HG03520 (cell line): ENCODE measurements around the gene OSBPL1A.

Experiments
- ATAC-seq: cut with Tn5 transposase; IDR thresholded peaks from one replicate; pipeline ENCODE4 v1.9.1; 2021; ENCODE audit warnings: mild to moderate bottlenecking, moderate library complexity; ENCODE audit not compliant: unreplicated experiment

OSBPL1A gene

DNA sequence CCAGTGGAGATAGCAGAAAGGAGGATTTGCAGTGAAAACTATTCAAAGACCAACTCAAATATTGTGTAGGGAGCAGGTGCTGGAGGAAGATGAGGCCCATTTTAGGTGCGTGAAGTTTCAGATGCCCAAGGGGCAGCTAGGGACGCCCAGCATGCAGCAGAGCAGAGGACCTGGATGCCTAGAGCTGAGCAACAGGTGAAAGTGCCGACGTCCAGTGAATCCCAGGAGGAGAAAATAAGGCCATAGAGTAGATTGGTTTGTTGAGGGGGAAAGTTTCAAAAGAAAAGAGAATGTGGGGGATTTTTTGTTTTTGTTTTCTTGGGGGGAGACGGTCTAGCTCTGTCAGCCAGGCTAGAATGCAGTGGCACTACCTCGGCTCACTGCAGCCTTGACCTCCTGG is 53.1 kb downstream of the OSBPL1A start:
- ATAC-seq, result no peak

DNA sequence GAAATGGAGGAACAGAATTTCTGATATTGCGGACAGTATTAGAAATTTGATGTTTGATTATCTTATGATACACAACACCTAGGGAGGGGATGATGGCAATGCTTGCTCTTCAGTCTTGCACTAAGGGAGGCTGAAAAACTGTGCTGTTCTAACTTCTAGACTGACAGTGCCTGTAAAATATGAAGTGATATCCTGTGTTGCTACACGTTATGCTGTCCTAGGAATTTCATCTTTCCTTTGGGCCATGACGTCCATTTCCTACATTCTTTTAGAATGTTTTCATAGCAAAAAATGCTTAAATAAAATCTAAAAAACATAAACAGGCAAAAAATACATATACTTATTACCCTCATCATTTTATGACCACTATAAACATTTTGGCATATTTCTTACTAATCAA is 55.3 kb downstream of the OSBPL1A start:
- no peak for ATAC-seq

DNA sequence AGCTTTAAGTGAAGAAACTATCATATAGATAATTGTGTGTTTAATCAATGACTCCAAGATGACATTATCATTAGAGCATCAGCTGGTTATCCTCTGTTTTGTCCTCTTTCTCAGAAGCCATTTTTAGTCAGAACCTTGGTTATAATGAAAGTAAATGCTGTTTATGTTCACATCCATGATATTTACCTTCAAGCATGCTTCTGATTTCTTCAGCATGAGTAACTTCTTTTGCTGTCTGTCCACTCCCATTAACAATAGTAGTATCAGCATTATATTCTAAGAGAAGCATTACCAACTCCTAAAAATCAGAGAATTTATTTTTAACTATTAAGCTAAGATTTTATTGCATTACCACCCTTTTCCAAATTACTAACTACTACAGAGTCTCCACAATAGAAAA is 56.3 kb downstream of the OSBPL1A start:
- no peak for ATAC-seq

DNA sequence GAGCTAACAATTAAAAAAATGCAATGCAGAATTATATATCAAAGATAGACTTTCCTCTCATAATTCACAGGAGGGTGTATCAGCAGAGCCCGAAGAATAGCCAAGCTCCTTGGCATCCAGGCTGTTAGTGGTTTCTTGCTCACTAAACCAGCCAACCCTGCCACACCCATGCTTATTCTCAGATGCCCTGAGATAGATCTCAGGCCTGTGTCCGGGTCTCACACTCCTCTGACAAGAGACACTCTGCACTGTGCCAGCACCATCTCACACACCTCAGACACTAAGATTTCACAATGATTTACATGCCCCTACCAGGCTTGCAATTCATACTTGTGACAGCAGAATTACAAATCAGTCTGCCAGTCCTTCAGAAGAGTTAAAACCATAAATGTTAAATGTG is 64.5 kb downstream of the OSBPL1A start:
- ATAC-seq, result no peak

- no peak for ATAC-seq
Measured at GRCh38 chr18:24326211-24326610, 71.4 kb downstream of the OSBPL1A start.

DNA sequence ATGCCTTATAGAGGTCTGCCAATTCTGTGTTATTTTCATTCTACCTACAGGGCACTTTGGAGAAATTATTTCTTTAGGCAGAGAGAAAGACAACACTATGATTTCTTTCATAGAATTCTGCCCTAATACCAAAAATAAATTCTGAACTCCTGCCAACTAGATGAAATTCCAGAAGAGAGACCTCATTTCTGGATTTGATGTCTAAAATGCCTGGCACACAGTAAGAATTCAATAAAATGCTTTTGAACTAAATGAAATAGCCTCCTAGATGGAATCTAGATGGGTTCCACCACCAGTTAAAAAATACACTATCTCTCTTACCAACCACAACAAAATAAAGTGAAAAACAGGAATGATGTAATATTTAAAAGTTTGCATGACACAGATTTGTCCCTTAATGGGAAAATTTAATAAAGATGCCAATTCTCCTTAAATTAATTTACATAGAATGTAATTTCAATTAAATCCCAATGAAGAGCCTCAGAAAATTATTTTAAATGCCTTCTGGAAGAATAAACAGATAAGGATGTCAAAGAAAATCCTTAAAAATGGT is 75.0 kb downstream of the OSBPL1A start:
- ATAC-seq, result no peak

- ATAC-seq, result no peak
Measured at GRCh38 chr18:24321071-24321470, 76.6 kb downstream of the OSBPL1A start.

DNA sequence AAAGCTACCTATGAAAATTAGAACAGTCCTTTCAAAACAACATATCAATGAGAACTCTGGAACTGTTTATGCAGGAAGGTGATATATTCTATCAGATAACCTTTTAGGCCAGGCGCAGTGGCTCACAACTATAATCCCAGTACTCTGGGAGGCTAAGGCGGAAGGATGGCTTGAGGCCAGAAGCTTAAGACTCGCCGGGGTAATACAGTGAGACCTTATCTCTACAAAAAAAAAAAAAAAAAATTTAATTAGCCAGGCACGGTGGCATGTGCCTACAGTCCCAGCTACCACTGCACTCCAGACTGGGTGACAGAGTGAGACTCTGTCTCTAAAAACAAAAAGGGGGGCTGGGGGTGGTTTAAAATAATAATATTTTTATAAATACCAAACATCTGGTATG is 77.9 kb downstream of the OSBPL1A start:
- ATAC-seq, result no peak

GRCh38 chr18:24317370-24317769 is 80.3 kb downstream of the OSBPL1A start:
- no peak for ATAC-seq

GRCh38 chr18:24315170-24315569 is 82.5 kb downstream of the OSBPL1A start:
- ATAC-seq, result no peak

DNA sequence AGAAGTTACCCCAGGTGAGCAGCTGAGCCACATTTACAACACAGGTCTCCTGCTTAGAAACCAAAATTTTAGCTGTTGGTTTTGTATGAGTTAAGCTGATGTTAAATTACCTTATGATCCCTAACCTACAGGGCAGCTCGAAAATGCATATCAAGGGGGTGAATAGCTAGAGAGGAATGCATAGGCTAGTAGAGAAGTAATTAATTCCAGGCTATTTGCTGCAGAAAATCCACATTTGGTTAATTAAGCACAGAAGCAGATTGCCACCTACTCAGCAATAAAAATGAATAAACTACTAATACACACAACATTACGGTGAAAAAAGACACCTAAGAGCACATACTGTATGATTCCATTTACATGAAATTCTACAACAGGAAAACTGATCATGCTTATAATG is 91.4 kb downstream of the OSBPL1A start:
- no peak for ATAC-seq

GRCh38 chr18:24300703-24301102 is 96.9 kb downstream of the OSBPL1A start:
- no peak for ATAC-seq

DNA sequence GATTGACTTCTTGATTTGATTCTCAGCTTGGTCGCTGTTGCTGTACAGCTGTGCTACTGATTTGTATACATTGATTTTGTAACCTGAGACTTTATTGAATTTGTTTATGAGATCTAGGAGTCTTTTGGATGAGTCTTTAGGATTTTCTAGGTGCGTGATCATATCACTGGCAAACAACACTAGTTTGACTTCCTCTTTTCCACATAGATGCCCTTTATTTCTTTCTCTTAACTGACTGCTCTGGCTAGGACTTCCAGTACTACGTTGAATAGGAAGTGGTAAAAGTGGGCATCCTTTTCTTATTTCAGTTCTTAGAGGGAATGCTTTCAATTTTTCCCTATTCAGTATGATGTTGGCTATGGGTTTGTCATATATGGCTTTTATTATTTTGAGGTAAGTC is 101.3 kb downstream of the OSBPL1A start:
- ATAC-seq, result no peak

DNA sequence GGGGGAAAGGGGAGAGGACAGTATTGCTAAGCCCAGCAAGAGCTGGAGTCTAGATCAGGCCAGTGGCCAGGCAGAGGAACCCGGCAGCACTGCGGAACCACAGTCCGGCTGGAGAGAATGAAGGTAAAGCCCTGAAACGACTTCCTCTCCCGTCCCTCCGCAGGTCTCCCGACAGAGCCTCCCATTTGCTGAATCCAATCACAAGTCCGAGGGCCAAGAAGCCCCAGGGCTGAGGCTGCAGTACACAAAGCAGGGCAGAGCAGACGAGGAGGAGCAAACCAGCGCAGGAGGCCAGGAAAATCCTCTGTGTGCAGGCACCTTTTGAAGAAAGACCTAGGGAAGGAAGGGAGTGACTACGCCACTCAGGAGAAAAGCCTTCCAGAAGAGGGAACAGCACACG is 104.4 kb downstream of the OSBPL1A start:
- no peak for ATAC-seq

GRCh38 chr18:24278591-24278990 is 119.0 kb downstream of the OSBPL1A start:
- ATAC-seq, result no peak

DNA sequence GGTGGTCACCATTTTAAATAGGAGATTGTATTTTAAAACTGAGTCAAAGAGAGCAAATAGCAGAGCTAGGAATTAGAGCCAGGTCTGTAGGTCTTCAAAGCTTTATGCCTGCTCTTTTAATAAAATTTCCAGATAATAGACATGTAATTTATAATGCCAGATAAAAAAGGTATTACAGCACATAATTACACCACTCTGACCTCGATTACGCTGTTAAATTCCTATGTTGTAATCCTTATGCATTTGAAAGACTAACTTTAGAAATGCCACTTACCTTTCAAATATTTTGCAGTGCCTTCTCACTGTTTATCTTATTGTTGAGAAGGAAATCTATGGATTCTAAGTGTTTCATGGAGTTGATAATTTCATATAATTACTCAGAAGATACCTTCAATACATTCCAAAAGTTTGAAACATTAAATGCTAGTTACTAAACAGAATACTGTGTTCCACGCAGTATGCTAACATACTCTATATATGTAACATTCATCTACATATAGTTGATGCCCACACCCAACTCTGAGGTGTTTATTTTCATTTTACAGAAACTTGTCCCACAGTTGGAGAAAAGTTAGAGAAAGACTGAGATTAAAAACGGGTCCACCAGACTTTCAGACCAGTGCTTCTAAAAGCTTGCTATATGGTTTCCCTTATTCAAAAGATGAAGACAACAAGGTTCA is 120.0 kb downstream of the OSBPL1A start:
- no peak for ATAC-seq

DNA sequence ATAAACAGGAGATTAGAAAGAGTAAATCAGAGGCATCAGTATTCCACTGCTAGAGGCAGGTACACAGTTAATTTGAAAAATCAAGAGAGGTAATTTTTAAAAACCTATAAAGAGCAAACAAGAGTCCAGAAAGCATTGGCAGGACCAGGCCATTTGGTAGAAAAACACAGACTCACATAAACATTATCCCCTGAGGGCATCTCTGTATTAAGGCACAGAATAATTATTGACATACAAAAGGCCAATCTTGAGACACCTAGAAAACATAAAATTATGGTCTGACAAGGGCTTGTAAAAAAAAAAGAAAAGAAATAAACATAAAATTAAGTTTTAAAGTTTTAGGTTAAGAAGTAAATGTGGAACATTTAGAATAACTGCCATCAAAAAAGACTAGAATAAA is 120.6 kb downstream of the OSBPL1A start:
- ATAC-seq, result no peak

DNA sequence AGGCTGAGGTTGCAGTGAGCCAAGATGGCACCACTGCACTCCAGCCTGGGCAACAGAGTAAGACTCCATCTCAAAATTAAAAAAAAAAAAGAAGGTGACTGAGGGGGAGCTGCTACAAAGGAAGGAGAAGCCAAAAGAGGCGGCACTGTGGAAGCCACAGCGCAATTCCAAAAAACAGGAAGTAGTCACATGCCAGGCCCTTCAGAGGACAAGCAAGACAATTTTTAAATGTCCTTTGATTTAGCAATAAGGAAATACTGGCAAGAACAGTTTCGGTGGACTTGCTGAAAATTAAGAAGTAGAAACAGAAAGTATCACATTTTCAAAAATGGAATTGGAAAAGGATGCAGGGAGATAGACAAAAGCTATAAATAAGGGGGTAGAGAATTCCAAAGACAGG is 122.8 kb downstream of the OSBPL1A start:
- ATAC-seq, result no peak

DNA sequence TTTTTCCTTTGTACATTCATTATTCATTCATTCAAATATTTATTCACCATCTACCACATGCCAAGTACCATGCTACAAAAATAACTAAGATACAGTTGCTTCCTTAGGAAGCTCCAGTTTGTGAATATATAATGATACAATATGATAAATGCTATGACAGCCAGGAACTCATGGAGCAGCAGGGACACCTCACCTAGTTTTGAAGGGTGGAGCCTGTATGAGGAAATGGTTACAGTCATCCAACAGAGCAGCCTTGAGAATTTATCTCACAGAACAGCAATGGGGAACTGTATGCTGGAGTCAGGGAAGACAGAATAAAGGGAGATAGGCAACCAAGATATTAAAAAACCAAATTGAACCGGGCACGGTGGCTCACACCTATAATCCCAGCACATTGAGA is 124.0 kb downstream of the OSBPL1A start:
- ATAC-seq, result no peak

DNA sequence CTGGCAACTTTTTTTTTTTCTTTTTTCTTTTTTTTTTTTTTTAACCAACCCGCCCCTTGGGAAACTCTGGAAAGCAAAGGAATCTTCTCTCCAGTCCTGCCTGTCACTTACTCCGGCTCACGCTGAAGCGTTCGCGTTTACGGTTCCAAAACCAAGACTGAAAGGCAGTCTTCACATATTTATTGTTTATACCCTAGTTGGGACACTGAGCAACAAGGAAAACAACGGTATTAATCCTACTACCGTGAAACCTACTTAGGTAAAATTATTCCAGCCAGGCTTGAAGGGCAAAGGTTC is 125.4 kb downstream of the OSBPL1A start:
- no peak for ATAC-seq

DNA sequence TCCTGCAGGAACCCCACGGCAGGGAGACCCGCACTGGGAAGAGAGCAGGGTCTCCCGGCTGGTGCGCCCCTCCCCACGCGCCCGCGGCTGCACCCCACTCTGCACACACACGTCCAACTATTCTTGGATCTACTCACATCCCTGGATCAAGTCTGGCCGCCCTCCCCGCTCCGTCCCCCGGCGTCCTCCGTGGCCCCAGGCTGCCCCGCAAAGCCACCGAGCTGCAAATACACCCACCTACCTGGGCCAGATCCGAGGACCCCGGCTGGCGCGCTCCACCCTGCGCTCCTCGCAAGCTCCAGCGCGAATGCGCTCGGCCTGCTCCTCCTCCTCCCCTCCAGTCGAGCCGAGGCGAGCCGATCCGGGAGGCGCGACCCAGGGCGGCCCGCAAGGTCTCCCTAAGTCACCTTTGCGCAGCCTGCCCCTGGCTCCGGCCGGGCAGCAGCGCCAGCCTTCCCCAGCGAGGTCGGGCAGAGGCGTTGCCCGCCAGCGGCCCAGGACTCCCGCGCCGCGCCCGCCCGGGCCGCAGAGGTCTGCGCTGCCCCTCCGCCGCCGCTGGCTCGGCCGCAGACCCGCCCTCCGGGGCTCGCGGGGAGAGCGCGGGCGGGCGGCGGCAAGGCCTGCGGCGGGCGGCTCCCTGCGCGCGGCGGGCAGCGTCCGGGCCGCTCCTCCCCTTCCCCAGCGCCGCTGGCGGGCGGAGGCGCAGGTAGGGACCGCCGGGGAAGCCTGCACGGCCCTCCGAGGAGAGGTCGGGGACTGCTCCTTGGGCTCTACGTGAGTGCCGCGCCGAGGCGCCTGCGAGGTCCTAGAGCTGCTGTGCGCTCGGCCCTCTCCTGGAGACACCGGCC is 126.0 kb downstream of the OSBPL1A start:
- no peak for ATAC-seq

DNA sequence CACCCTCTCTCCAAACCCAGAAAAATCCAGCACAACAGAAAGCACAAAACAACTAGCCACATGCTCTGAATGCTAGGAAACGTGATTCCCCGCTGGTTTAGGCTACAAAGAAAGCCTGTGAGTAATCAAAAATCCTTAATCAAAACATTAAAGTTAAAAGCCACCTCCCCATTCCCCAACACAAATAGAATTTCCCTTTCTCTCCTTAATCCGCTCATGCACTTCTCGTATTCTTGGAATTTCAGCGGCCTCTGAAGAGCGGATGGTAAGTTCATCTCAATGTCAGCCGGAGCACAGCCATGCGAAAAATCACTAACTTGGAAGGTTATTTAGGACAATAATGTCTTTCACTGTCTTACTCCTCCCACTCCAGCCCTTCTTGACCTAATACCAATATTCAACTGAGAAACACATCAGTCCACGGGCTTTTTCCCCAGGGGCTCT is 126.7 kb downstream of the OSBPL1A start:
- no peak for ATAC-seq
